GM18499 (cell line): ENCODE data around the gene DCP1A.
"Not testable (repeated sequence)": the region's sequence is repeated elsewhere in the genome, so short reads cannot be mapped to it uniquely, and the experiment has no call there.

ENCODE experiments used
- ATAC-seq: cut with Tn5 transposase; IDR thresholded peaks from one replicate; pipeline ENCODE4 v1.9.1; 2021; ENCODE audit warnings: moderate number of reproducible peaks; ENCODE audit not compliant: insufficient read depth, unreplicated experiment

DCP1A gene

GRCh38 chr3:53269888-53270880 lies 77.2 kb downstream of the DCP1A start:
- no peak for ATAC-seq

GRCh38 chr3:53269193-53269592 lies 78.2 kb downstream of the DCP1A start:
- not testable (repeated sequence) for ATAC-seq

- ATAC-seq: no peak
These were observed 79.6 kb downstream of the DCP1A start for GRCh38 chr3:53267766-53268165.

GRCh38 chr3:53264718-53265117 lies 82.6 kb downstream of the DCP1A start:
- ATAC-seq: no peak

GRCh38 chr3:53263907-53264306 lies 83.4 kb downstream of the DCP1A start:
- no peak for ATAC-seq

- ATAC-seq: no peak
These were observed 85.6 kb downstream of the DCP1A start for GRCh38 chr3:53261712-53262111.

- no peak for ATAC-seq
These were observed 87.0 kb downstream of the DCP1A start for GRCh38 chr3:53260286-53260785.

GRCh38 chr3:53259427-53260259 lies 87.7 kb downstream of the DCP1A start:
- ATAC-seq: no peak

GRCh38 chr3:53258600-53259426 lies 88.5 kb downstream of the DCP1A start:
- no peak for ATAC-seq

- no peak for ATAC-seq
These were observed 89.9 kb downstream of the DCP1A start for GRCh38 chr3:53257465-53257864.

- no peak for ATAC-seq
These were observed 90.7 kb downstream of the DCP1A start for GRCh38 chr3:53256704-53257055.

GRCh38 chr3:53255775-53256703 lies 91.3 kb downstream of the DCP1A start, which contains the start of gene TKT:
TSS of gene TKT (minus strand) at chr3:53256022. CDS start at chr3:53255942, 80 bp downstream.
- ATAC-seq: no peak

- ATAC-seq: no peak
These were observed 91.9 kb downstream of the DCP1A start for GRCh38 chr3:53255423-53255774.

- no peak for ATAC-seq
These were observed 92.6 kb downstream of the DCP1A start for GRCh38 chr3:53254509-53255422.

- no peak for ATAC-seq
These were observed 93.4 kb downstream of the DCP1A start for GRCh38 chr3:53253707-53254508.

- not testable (repeated sequence) for ATAC-seq
These were observed 94.4 kb downstream of the DCP1A start for GRCh38 chr3:53252947-53253322.
